Measurements from ENCODE around the gene SBDS.

SBDS gene

GRCh38 chr7:66946545-66946944 lies 48.8 kb downstream of the SBDS start:
- no peak for DNase-seq (ENCODE audit: low read depth, low spot score)

DNA sequence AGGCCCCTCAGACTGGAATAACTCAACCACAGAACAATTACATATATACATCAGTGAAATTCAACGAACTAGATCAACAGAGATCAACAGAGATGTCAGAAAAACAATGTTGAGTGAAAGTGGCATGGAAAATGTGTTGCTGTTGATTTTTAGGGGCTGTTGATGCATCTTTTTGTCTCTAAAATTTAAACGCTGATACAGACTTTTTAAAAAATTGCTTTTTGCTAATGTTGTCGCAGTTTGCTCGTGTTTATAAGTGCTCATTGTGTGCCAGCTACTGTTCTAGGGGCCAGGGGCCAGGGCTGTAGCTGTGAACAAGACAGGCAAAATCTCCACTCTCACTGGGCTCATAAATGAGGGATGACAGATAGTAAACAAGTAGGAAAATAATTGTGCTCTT lies 56.1 kb downstream of the SBDS start:
- DNase-seq (ENCODE audit: low read depth, low spot score): no peak

DNA sequence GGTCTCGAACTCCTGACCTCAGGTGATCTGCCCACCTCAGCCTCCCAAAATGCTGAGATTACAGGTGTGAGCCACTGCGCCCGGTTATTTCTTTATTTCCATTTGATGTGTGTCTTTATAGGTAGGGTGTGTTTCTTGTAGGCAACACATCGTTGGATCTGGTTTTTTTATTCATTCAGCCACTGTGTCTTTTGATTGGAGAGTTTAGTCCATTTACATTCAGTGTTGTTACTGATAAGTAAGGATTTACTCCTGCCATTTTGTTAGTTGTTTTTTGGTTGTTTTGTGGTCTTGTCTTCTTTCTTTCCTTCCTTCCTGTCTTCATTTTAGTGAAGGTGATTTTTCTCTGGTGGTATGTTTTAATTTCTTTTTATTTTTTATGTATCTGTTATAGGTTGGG lies 57.4 kb downstream of the SBDS start:
- no peak for DNase-seq (ENCODE audit: low read depth, low spot score)
